GM10847 (cell line): ENCODE data around the gene DLX6.

ENCODE experiments used
- POLR2A ChIP-seq: IDR thresholded peaks from 2 replicates; pipeline ENCODE4 v1.6.1; 2011; ENCODE audit not compliant: insufficient read length; ENCODE audit errors: extremely low read depth

Gene DLX6

DNA sequence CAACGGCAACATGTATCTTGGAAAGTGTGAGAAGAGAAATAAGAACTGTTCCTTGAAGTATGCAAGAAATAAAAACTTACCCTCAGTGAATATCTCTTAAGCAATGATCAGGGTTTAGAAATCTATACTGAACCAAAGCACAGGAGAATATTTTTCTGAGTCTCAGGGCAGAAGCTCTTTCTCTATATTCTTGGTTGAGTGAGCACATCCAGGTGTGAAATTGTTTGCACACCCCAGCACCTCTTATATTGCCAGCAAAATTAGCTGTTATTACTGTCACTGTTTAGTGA is 8.4 kb downstream of the DLX6 start:
- no peak for TF ChIP-seq POLR2A

DNA sequence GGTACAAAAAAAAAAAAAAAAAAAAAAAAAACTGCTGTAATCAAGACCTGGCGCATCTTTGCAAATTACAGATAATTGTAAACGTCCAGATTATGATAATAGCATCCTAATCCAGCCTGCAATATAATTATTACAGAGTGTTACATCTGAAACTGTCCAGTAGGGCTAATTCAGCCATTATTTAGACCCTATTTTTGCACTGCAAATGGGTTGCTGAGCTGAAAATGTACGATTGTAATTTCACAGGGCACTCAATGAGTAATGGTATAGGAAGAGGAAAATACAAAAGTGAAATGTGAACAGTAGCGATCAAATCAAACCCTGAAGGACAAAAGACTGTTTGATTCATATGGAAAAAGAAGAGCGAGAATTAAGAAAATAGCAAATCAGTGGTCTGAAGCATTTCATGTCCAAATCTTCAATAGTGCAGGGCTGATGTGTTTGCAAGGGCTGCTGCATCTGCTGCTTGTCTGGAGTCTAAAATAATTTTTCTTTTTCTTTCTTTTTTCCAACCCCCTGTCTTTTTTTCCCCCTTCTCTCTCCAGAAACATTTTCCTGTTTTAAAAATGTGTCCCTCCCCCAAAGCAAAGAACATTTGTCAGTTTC is 8.9 kb downstream of the DLX6 start:
- no peak for TF ChIP-seq POLR2A

DNA sequence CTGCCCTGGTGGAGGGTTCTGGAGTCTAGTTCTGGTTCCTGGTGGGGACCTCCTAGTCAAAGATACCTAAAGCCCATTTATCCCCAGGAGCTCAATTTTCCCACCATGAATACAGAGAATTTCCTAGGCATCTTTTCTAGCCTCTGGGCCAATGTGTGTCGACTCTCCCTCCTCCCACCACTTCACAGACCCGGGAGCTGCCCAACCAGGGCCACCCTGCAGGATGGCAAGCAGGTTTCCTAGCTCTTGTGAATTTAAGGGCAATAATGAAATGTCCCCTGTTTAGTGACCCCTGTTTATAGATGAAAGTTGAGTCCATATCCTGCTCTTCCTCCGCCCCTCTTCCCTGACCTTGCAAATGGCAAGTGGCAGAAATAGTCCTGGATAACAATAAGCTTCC is 9.9 kb downstream of the DLX6 start:
- no peak for TF ChIP-seq POLR2A

DNA sequence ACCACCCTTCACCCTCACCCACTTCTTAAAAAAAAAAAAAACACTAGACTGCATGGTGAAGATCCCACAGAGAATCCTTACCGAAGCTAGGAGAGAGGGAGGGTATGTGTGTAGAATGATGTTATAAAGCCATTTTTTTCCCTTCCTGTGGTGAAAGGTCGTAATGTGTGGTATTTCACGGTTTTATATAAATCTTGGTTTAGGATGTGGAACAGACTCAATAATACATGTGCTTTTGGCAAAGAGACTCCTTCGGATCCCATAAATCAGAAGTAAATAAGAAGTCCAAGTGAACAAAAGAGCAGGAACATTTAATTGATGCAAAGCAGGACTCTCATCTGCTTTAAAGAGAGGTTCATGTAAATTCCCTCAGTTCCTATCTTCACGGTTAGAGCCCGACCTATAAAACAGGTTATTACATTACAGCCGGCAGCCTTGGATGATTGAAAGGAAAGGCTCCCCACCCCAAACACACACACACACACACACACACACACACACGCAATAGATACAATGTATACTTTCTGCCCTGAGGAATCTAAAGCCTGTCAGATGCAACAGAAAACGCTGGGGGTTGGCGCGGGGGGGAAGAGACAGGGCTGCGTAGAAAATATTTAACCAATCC is 10.5 kb downstream of the DLX6 start:
- TF ChIP-seq POLR2A, result no peak

DNA sequence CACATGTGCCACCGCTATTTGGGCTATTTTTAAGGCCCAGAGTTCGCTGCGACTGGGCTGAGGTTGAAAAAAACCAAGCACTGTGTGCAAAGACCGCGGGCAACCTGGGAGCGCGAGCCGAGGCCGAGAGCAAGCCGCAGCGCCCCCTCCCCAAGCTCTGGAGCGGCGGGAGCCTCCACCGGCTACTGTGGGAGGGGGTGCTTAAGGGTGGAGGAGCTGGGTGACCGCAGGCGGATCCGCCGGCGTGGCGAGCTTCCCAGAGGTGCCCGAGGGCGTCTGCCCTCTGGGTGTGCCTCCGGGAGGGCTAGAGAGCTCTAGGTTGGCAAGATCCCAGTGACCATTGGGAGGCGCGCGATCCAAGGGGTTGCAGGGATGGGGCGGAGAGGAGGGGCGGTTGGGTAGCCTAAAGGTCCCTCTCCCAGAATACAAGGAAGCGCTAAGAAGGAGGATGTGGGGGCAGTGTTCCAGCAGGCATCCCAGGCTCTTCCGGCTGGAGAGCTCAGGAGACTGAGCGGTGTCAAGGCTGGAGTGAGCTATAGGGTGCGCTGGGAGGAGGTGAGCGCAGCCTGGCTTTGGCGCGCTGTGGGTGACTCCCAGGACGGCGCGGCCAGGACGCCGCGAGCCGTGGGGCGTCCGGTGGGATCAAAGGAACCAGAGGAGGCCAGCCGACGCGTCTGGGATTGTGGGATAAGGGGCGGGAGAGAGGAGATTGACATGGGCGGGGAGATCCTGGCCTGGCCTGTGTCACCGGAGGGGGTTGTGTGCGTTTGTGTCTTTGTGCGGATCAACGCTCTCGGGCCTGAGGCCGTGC is 11.2 kb downstream of the DLX6 start:
- no peak for TF ChIP-seq POLR2A

DNA sequence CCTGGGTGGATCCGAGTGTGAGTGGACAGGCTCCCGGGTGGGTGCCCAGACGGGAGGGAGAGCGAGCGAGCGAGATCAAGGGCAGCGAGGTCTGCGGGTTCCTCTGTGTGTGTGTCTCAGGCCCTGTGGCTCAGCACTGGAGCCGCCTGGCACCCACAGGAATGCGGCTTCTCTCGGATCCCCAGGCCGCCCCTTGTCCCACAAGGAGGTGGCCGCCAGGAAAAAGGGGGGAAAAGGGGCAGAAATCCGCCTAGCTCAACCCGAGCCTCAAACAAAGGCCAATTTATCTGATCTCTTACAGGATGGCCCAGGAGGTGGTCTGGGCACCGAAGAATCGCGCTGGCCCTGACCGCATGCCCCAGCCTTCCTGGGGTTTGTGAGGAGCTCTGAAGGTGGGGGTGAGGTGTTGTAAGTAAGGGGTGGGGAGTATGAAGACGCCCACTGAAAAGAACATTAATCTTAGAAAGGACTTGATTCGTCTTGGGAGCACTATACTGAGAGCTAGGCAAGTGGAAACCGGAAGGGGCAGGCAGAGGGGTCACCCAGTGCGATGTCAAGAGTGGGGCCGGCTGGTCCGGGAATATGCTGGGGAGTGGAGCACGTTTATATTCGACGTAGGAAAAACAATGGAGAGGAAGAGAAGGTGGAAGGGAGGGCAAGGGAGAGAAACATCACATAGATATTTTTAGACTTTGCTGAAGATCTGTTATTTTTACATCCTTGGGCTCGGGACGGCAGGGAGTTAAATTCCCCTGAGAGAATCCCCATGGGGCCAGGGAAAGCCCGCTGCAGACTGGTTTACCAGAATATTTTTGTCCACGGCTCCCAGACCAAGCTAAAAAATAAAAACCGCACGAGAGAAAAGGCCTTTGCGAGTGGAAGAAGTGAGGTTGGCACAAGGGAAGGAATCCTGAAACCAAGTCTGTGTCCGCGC is 12.1 kb downstream of the DLX6 start:
- TF ChIP-seq POLR2A, result no peak

DNA sequence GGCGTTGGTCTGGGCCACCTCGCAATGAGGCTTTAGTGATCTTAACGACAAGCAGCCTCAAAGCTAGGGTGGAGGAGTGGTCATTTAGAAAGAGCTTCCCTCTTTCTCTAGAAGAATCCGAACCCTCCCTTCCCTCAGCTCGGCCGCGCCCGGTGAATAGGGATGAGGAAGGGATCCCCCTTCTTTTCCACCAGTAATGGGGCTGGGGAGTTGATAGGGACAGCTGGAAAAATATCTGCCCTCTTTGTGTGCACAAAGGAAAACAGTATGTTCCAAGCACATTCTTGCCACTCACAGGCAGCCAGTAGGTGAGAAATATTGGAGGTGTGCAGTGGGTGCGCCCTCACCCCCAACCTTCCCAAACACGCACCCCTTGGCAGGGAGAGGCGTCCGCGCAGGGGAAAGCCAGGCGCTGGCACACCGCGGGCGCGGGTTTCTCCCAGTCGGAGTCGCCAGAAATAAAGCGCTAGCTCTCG is 12.8 kb downstream of the DLX6 start:
- TF ChIP-seq POLR2A, result no peak

DNA sequence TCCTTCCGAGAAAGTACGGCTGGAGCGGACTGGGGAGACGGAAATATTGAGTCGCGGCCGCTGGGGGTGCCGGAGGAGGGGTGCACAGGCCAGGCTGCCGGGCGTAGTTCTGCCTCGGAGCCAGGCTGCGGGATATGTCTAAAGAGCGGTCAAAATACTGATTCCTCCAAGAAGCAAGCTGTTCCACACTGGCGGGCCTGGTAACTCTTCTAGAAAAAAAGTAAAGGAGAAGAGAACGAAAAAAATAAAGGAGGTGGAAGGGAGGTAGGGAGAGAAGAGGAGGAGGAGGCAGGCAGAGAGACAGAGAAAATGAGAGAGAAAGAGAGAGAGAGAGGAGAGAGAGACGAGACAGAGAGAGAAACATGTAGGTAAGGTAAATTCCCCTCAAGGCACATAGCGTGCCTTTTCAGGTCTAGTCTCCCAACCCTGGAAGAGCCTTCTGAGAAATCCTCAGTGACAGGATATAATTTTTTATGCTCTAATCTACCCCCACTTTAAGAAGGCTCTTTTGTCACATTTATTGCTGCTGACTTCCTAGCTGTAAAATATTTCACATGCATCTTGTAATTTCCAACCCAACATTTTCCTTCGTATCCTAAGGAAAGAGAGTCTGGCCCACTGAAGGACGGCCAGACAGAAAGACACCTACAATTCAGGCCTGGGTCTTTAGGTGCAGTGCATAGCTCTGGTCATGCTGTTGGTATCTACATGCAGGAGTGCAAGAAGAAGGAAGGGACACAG is 13.6 kb downstream of the DLX6 start:
- TF ChIP-seq POLR2A, result no peak

DNA sequence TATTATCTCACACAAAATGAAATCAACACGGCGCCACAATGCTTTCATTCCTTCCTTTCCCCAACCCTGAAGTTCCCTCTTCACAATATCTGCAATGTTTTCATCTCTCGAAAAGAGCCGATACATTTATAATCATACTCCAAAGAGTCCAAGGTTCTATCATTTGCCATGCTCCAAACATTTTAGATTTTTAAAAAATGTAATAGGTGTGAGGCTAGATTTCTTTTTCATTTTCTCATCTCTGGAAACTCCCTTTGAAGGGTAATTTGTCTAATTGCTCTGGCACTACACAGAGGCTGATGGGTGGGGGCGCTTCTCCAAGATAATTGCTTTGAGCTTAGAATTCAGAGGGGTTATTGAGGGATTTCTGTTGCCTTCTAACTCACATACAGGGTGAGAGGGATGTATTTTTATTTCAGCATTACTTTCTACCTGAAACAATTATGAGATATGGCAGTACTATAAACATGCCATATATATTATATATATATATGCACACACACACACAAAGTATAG is 14.4 kb downstream of the DLX6 start:
- TF ChIP-seq POLR2A, result no peak

DNA sequence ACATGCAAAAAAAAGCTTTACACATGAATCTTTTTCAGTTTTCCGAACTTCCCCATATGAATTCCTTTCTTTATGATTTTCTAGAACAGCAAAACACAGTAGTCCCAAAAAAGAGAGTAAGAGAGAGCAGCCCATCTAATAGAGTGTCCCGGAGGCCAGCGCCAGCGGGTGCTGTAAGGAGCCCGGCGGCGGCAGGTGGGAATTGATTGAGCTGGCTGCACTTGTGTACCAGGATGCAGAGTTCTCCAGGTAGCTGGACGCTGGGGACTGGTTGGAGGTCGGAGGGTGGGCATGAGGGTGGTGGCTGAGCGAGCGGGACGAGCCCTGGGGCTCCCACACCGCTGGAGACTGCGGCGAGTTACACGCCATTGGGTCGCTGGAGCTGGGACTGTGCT is 15.2 kb downstream of the DLX6 start:
- no peak for TF ChIP-seq POLR2A

DNA sequence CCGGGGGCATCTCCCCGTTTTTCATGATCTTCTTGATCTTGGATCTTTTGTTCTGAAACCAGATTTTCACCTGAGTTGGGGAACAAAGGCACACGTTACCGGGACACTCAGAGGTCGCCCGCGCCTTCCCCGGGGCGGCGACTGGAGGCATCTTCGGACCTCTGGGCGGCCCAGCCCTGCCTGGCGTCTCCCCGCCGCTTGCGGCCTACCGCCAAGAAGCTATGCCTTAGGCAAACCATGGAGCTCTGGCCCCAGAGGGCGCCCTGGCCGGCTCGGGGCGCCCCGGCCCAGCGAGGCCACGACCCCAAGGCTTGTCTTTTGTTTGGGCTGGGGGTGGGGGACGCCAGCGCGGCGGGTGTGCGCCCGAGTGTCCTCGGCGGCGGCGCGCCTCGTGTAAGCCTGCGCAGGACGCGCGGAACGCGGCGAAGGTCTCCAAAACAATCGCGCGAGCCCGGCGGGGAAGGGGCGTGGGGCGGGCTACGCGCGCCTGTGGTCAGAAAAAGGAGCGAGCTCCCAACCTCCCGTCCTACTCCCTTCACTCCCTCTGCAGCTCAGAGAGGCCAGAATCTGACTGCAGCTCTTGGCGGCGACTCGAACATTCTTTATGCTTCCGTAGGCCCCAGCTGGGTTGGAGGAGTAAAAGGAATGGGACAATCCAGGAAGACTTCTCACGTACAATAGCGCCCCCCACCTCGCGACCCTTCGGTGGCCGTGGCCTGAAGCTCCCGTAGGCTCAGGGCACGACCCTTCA is 15.8 kb downstream of the DLX6 start:
- TF ChIP-seq POLR2A, result no peak

DNA sequence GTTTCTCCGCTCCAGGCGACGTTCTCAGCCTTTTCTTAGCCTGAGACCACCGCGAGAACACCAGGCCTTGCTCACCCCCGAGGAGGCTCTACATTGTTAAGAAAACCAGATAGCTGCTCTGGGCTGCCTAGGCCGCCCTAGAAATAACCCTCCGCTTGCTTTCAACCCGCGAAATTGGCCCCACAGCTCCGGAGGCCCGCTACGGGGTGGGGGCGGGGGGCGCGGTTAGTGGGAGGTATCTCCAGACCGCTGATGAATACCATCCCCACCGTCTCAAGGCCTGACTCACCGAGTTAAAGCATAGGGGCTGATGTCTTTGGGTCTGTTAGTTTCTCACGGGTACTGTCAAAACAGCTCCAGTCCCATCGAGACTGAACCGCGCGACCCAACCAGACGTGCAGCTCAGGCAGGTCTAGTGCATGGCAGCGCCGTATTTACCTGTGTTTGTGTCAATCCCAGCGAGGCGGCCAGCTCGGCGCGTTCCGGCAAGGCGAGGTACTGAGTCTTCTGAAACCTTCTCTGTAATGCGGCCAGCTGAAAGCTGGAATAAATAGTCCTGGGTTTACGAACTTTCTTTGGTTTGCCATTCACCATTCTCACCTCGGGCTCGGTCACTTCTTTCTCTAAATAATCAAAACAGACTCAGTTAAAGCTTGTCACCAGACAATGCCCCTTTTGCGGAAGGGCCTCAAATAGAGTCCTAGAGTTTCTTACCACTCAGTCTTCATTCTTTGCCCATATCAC is 16.6 kb downstream of the DLX6 start:
- no peak for TF ChIP-seq POLR2A
